ENCODE results near the gene LILRA2. TPM values are rescaled to one million over a fixed set of nuclear protein-coding genes. Genes with fewer than 3 reads are reported as not detected.
"Not testable (repeated sequence)": the region's sequence is repeated elsewhere in the genome, so short reads cannot be mapped to it uniquely, and the experiment has no call there.

The LILRA2 gene
- total and polyA plus RNA-seq, 2 experiments from 2014 or later: not detected

GRCh38 chr19:54587026-54587425, 13.4 kb downstream of the LILRA2 start (continued):
- TF ChIP-seq EZH2phosphoT487 (IDR thresholded peaks at IDR 0.05; ENCODE audit: unreplicated experiment): no peak
- TF ChIP-seq STAT1 (IDR thresholded peaks at IDR 0.05; ENCODE audit: unreplicated experiment): no peak

GRCh38 chr19:54593445-54593844, 19.9 kb downstream of the LILRA2 start, which contains the start of gene LILRA1:
Gene LILRA1 (plus strand): TSS chr19:54593632. CDS start chr19:54594245, 613 bp downstream.
- H3K27ac ChIP-seq (ENCODE audit: low read depth); H2AFZ ChIP-seq; H3K4me1 ChIP-seq (ENCODE audit: insufficient read depth); DNase-seq (ENCODE audit: low spot score); H3K36me3 ChIP-seq (ENCODE audit: insufficient read depth); H3K9me2 ChIP-seq (ENCODE audit: insufficient read depth); H3K4me2 ChIP-seq; H3K4me3 ChIP-seq; H3K27ac Mint-ChIP-seq; H3K79me2 ChIP-seq (replicated peaks; ENCODE audit: insufficient read depth); H3K4me1 Mint-ChIP-seq; H3K27me3 ChIP-seq (ENCODE audit: insufficient read depth); H4K20me1 ChIP-seq (replicated peaks; ENCODE audit: insufficient read depth); H3K27me3 Mint-ChIP-seq (ENCODE audit: insufficient read depth, low read depth, poor library complexity); H3K4me3 Mint-ChIP-seq; ATAC-seq; H3F3A ChIP-seq (replicated peaks; ENCODE audit: low read depth): not testable (repeated sequence)
- peaks cover 98% of the 10 kb centered on the region for H3K9me3 Mint-ChIP-seq
- H3K36me3 Mint-ChIP-seq (ENCODE audit: low read depth): peaks cover 36% of the 10 kb centered on the region

GRCh38 chr19:54593931-54594626, 20.5 kb downstream of the LILRA2 start:
- Mint-ChIP-seq H3K36me3 (ENCODE audit: low read depth) (peaks cover 33% of the 10 kb centered on the region), H3K9me3 (peaks cover 95% of the 10 kb centered on the region)
- not testable (repeated sequence) for ATAC-seq; H3K4me2 ChIP-seq; H3K27ac Mint-ChIP-seq; H3K4me1 Mint-ChIP-seq; DNase-seq (ENCODE audit: low spot score); H3K27me3 Mint-ChIP-seq (ENCODE audit: insufficient read depth, low read depth, poor library complexity); H3K27me3 ChIP-seq (ENCODE audit: insufficient read depth); H3K4me3 Mint-ChIP-seq; H3K4me3 ChIP-seq; H4K20me1 ChIP-seq (replicated peaks; ENCODE audit: insufficient read depth); H3F3A ChIP-seq (replicated peaks; ENCODE audit: low read depth); H3K79me2 ChIP-seq (replicated peaks; ENCODE audit: insufficient read depth); H3K27ac ChIP-seq (ENCODE audit: low read depth); H3K9me2 ChIP-seq (ENCODE audit: insufficient read depth); H2AFZ ChIP-seq; H3K36me3 ChIP-seq (ENCODE audit: insufficient read depth); H3K4me1 ChIP-seq (ENCODE audit: insufficient read depth)

GRCh38 chr19:54594737-54595136, 21.1 kb downstream of the LILRA2 start:
- Mint-ChIP-seq H3K27me3 (ENCODE audit: insufficient read depth, low read depth, poor library complexity) (peaks cover 2% of the 10 kb centered on the region), H3K9me3 (peaks cover 95% of the 10 kb centered on the region), H3K27ac (no peak overlapping the region), H3K4me3 (no peak overlapping the region), H3K4me1 (no peaks in the 10 kb centered on the region), H3K36me3 (ENCODE audit: low read depth) (peaks cover 30% of the 10 kb centered on the region)
- Histone ChIP-seq H3K36me3 (ENCODE audit: insufficient read depth) (no peaks in the 10 kb centered on the region), H2AFZ (no peak overlapping the region), H3K4me1 (ENCODE audit: insufficient read depth) (no peaks in the 10 kb centered on the region), H3K27me3 (ENCODE audit: insufficient read depth) (no peaks in the 10 kb centered on the region), H3K9me2 (ENCODE audit: insufficient read depth) (no peaks in the 10 kb centered on the region), H3K4me3 (no peak overlapping the region), H3K27ac (ENCODE audit: low read depth) (no peak overlapping the region), H3F3A (replicated peaks; ENCODE audit: low read depth) (no peaks in the 10 kb centered on the region), H3K4me2 (no peak overlapping the region), H3K79me2 (replicated peaks; ENCODE audit: insufficient read depth) (no peaks in the 10 kb centered on the region), H4K20me1 (replicated peaks; ENCODE audit: insufficient read depth) (no peaks in the 10 kb centered on the region)
- ATAC-seq (no peak), DNase-seq (ENCODE audit: low spot score) (no peak)
- TF ChIP-seq, protein P1, sequence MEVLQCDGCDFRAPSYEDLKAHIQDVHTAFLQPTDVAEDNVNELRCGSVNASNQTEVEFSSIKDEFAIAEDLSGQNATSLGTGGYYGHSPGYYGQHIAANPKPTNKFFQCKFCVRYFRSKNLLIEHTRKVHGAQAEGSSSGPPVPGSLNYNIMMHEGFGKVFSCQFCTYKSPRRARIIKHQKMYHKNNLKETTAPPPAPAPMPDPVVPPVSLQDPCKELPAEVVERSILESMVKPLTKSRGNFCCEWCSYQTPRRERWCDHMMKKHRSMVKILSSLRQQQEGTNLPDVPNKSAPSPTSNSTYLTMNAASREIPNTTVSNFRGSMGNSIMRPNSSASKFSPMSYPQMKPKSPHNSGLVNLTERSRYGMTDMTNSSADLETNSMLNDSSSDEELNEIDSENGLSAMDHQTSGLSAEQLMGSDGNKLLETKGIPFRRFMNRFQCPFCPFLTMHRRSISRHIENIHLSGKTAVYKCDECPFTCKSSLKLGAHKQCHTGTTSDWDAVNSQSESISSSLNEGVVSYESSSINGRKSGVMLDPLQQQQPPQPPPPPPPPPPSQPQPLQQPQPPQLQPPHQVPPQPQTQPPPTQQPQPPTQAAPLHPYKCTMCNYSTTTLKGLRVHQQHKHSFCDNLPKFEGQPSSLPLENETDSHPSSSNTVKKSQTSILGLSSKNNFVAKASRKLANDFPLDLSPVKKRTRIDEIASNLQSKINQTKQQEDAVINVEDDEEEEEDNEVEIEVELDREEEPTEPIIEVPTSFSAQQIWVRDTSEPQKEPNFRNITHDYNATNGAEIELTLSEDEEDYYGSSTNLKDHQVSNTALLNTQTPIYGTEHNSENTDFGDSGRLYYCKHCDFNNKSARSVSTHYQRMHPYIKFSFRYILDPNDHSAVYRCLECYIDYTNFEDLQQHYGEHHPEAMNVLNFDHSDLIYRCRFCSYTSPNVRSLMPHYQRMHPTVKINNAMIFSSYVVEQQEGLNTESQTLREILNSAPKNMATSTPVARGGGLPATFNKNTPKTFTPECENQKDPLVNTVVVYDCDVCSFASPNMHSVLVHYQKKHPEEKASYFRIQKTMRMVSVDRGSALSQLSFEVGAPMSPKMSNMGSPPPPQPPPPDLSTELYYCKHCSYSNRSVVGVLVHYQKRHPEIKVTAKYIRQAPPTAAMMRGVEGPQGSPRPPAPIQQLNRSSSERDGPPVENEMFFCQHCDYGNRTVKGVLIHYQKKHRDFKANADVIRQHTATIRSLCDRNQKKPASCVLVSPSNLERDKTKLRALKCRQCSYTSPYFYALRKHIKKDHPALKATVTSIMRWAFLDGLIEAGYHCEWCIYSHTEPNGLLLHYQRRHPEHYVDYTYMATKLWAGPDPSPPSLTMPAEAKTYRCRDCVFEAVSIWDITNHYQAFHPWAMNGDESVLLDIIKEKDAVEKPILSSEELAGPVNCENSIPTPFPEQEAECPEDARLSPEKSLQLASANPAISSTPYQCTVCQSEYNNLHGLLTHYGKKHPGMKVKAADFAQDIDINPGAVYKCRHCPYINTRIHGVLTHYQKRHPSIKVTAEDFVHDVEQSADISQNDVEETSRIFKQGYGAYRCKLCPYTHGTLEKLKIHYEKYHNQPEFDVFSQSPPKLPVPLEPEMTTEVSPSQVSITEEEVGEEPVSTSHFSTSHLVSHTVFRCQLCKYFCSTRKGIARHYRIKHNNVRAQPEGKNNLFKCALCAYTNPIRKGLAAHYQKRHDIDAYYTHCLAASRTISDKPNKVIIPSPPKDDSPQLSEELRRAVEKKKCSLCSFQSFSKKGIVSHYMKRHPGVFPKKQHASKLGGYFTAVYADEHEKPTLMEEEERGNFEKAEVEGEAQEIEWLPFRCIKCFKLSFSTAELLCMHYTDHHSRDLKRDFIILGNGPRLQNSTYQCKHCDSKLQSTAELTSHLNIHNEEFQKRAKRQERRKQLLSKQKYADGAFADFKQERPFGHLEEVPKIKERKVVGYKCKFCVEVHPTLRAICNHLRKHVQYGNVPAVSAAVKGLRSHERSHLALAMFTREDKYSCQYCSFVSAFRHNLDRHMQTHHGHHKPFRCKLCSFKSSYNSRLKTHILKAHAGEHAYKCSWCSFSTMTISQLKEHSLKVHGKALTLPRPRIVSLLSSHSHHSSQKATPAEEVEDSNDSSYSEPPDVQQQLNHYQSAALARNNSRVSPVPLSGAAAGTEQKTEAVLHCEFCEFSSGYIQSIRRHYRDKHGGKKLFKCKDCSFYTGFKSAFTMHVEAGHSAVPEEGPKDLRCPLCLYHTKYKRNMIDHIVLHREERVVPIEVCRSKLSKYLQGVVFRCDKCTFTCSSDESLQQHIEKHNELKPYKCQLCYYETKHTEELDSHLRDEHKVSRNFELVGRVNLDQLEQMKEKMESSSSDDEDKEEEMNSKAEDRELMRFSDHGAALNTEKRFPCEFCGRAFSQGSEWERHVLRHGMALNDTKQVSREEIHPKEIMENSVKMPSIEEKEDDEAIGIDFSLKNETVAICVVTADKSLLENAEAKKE (CRISPR knock-in tag; IDR thresholded peaks at IDR 0.05): no peak
- TF ChIP-seq EZH2phosphoT487 (IDR thresholded peaks at IDR 0.05; ENCODE audit: unreplicated experiment) (no peak), ZNF114 (CRISPR knock-in tag; IDR thresholded peaks at IDR 0.05) (no peak)
